Measurements from ENCODE around the gene EPN3. TPM values are rescaled to one million over a fixed set of nuclear protein-coding genes. Genes with fewer than 3 reads are reported as not detected.
A peak's percentile ranks its signal among the peaks of the same experiment; 100 is the strongest.

EPN3 gene
- total RNA-seq, 1 donor from 2014 or later, result 7.5 TPM

DNA sequence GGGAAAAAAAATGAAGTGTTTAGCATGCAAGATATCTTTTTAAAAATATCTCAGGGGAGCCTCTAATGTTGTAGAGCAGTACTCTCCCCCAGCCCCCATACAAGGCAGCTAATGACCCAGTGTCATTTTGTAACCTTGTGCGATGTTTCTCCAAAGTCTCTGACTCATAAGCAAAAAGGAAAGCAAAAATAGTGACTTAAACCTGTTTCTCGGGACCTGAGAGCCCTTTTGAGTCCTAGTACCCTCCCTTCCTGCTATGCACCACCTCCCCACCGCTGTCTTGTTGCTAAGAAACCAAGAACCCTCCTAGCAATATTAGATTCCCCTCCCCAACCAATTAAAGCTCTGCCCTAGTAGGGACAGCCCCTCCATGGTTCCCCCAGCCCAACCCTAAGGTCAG lies 21.5 kb upstream of the EPN3 start:
- DNase-seq, result no peak

DNA sequence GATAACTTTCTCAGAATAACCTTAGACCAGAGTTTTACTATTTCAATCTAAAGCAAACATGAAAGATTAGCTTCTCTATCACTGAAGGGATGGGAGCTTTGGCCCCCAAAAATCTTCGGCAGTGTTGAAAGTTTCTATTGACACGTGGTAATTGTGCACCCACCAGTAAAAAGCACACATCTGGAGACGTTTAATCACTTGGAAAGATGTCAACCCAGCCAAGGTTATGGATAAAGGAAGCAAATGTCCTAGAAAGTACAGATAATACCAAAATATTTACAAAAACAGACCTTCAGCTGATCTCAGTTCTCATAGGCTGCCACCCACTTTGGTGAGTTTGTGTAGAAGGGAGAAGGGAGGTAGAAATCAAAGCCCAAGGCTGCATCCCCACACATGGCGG lies 19.0 kb upstream of the EPN3 start:
- DNase-seq, result no peak

- DNase-seq, result no peak
These were observed 18.1 kb upstream of the EPN3 start for GRCh38 chr17:50514388-50514787.

- DNase-seq, result no peak
These were observed 17.4 kb upstream of the EPN3 start for GRCh38 chr17:50514936-50515702.

DNA sequence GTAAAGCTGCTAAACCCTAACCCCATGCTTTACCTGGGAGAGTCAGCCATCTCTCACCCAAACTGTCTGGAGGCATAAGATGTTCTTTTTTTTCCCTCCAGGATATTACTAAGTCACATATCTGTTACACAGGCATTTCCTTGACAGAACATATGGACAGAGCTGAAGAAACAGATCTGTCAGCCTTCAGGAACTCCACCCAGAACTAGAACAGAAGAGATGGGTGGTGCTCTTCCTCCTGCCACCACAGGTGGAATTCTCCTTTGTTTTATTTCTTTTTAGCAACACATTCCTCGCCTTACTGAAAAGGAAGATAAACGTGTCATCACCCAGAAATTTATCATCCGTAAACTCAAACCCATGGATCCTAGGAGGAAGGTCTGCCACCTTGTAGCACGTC lies 15.5 kb upstream of the EPN3 start:
- DNase-seq, result no peak

GRCh38 chr17:50517504-50518383 lies 14.8 kb upstream of the EPN3 start:
- DNase-seq, result no peak

DNA sequence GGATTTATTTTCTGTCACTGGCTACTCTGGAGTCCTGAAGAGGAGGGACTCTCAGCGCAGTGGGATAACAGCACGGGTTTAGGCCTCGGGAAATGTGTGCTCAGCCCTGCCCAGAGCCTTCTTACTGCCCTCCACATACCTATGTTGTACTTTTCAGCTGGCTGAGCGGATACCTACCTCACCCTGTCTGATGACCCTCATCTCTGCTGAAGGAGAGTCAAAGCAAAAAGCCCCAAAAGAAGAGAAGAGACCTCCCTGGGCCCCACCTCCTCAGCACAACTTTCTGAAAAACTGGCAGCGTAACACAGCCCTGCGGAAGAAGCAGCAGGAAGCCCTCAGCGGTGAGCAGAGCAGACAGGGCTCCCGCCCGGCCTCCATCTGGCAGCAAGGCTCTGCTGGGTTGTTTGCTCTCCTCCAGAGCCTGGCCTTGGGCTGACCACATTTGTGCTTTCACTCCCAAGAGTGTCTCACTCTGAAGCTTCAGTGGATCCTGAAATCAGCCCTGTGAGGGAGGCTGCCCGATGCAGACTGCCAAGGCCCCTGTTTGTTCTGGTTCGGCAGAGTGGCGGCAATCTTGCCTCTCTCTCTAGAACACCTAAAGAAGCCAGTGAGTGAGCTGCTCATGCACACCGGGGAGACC lies 14.0 kb upstream of the EPN3 start:
- no peak for DNase-seq

DNA sequence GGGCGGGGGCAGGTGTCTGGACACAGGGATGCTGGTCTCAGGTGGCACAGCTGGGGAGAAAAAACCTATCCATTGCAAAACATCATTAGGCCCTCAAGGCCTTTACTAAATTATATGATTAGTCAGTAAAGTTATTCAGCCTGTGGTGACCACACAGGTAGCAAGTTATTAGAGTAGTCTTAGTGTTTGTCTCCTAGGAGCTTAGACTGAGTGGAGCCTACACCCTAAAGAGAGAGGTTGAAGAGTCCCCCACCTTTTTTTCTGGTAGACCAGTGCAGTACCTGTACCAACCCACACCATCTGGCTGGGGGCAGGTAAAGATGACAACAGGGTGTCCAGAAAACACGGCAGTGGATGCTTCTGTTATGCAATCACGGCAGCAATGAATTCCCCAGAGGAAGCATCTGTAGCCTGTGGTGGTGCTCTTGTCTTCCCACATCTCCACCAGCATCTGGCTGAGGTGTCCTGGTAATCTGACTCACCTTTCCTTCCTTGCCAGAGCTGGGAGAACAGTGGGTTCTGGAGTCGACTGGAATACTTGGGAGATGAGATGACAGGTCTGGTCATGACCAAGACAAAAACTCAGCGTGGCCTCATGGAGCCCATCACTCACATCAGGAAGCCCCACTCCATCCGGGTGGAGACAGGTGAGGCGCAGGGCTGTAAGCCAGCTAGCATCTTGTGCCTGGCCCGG lies 13.2 kb upstream of the EPN3 start:
- DNase-seq, result no peak

DNA sequence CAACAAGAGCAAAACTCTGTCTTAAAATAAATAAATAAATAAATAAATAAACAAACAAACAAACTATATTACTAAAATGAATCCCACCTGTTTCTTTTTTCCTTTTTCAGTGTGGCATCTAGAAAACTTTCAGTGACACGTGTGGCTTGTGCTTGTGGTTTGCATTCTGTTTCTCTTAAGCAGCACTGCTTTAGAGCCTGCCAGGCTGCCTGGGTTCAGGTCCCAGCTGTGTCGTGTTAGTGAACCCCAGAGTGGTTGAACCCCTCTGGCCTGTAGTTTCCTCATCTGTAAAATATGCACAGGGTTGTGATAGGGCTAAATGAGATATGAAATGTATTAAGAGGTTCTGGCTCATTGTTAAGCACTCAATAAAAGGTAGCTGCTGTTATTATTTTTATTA lies 12.1 kb upstream of the EPN3 start:
- DNase-seq, result no peak

GRCh38 chr17:50521514-50521913 lies 11.0 kb upstream of the EPN3 start:
- DNase-seq, result no peak

GRCh38 chr17:50522766-50523165 lies 9.8 kb upstream of the EPN3 start:
- DNase-seq, result no peak

DNA sequence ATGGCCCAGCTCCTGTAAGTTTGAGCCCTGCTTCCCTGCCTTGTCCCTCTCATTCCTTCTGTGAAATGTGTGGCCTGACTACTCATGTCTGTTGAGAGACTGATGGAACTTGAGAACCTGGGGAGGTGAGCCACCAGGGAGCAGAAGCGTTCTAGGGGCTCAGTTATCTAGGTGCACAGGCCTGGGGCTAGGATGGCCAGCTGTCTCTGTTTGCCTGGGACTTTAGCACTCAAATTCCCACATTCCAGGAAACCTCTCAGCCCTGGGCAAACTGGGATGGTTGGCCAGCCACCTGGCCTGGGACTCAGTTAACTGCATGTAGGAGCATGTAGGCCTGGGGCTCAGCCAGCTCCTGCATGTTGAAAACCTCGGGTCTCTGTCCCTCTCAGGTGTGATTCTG lies 9.3 kb upstream of the EPN3 start:
- DNase-seq, result no peak

- DNase-seq, result no peak
These were observed 7.7 kb upstream of the EPN3 start for GRCh38 chr17:50524838-50525237.

DNA sequence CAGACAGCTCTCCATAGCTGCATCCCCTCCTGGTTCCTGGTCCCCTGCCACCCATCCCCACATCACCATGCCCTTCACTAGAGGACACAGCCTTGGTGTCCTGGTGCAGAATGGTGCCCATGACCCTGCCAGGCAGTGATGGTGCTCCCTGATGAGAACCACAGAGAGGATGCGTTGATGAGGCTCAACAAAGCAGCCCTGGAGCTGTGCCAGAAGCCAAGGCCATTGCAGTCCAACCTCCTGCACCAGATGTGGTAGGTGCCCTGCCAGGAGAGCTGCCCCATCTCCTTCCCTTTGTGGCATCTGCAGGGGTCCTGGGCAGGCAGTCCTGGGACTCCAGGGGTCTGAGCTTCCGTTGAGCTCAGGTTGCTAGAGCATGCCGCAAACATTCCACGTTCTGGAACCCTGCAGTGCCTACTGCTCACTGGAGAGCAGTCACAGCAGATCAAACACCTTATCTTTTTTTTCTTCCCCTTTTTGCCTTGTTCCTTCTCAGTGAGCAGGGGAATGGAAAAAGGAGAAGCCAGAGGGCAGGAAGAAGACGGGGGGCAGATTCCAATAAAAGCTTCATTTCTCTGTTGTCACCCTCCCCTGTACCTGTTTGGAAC lies 5.3 kb upstream of the EPN3 start:
- no peak for DNase-seq

- no peak for DNase-seq
These were observed 4.5 kb upstream of the EPN3 start for GRCh38 chr17:50527949-50528474.

DNA sequence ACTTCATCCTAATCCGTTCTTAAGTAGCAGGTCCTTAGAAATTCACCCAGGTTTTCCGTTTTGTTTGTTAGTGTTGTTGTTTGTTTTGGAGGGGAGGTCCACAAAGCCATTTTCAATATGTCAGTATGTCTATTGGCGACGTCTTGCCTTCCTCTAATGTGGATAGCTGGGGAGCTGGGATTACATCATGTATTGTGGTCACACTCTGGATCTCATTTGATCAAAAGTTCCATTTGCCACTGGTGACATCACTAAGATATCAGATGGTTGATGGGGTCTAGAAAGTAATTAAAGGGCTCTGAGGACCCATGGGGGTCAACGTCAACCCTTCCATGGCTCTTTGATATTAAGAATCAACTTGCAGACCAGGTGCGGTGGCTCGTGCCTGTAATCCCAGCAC lies 2.7 kb upstream of the EPN3 start:
- DNase-seq, result no peak

- no peak for DNase-seq
These were observed 1.0 kb upstream of the EPN3 start for GRCh38 chr17:50531428-50532025.

DNA sequence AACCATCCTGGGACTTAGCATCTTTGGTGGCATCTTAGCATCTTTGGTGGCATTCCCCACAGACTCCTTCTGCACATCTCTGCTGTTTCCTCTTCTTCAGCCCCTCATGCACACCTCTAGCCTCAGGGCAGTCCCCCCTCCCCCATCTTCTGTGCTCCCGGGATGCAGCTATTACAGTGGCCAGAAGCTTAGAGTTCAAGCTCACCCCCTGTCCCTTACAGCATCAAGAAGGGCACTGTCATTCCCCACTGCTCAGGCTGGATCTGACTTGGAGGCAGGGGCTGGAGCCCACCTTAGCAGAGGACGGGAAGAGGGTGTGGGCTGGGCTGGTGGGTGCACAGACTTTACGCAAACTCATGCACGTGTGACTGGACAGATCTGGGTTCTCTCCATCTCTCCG lies 650 bp downstream of the EPN3 start:
- no peak for DNase-seq

- peak; percentile 73 for DNase-seq
These were observed 1.2 kb downstream of the EPN3 start for GRCh38 chr17:50533720-50534148.

DNA sequence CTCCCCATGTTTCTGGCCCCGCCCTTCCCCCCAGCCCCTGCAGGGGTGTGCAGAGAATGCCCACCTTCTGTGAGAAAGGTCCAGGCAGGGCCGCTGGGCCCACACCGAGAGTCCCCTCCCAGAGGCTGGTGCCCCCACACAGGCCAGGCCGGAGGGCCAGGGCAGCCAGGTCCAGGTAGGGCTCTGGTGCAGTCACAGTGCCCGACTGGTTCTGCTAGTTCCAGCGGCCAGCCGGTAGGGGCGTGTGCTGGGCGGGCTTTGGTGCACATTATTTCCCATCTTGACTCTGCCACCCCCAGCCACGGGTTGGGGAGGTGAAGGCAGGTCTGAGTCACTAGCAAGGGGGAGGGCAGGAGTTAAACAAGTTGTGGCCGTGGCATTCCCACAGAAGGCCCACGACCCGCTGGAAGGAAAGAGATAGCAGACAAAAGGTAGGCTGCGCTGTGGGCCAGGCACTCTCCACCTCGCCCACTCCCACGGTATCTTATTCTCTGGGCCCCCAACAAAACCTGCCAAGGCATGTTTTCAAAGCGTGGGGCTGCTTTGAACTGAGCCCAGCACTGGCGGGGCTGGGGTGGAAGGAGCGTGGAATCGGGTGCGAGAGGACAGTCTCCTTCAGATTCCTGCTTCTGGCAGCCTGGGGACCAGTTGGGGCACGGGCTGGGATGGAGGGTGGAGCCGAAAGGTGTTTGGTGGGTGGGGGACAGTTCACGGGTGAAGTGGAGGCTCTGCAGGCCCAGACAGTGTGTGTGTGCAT lies 1.9 kb downstream of the EPN3 start:
- no peak for DNase-seq

GRCh38 chr17:50534979-50535326 lies 2.4 kb downstream of the EPN3 start:
- no peak for DNase-seq

Measured in tongue (tissue), 2 donors.